OCI-LY1 (cell line): Measurements from ENCODE around the gene IGFBPL1.
A peak's percentile ranks its signal among the peaks of the same experiment; 100 is the strongest.

Source experiments
- H2AFZ ChIP-seq: fragments of 200-600 bp; sonication (generic), shearing (Covaris generic); 2 replicates; pipeline ENCODE4 v1.6.0; 2014; ENCODE audit warnings: antibody characterized with exemption, mild to moderate bottlenecking, low read length
- H3F3A ChIP-seq: fragments of 200-600 bp; sonication (generic), shearing (Covaris generic); 2 replicates; pipeline ENCODE4 v1.6.0; 2014; ENCODE audit warnings: mild to moderate bottlenecking, antibody characterized with exemption, low read length, moderate library complexity; ENCODE audit not compliant: insufficient read depth
- H3K27ac ChIP-seq: fragments of 200-600 bp; sonication (generic); 2 replicates; pipeline ENCODE4 v1.5.1; 2014; ENCODE audit warnings: low read length, mixed run types, mild to moderate bottlenecking, low read depth; ENCODE audit not compliant: poor library complexity, severe bottlenecking
- H3K27me3 ChIP-seq: fragments of 200-600 bp; sonication (generic); 2 replicates; pipeline ENCODE4 v1.6.0; 2014; ENCODE audit warnings: antibody characterized with exemption, mild to moderate bottlenecking, low read length, moderate library complexity; ENCODE audit not compliant: insufficient read depth
- H3K36me3 ChIP-seq: fragments of 200-600 bp; sonication (generic); 2 replicates; pipeline ENCODE4 v1.6.1; 2014; ENCODE audit warnings: mild to moderate bottlenecking, antibody characterized with exemption, low read length, moderate library complexity, mixed read lengths; ENCODE audit not compliant: insufficient read depth
- H3K4me1 ChIP-seq: fragments of 200-600 bp; sonication (generic); 2 replicates; pipeline ENCODE4 v1.5.1; 2014; ENCODE audit warnings: mild to moderate bottlenecking, low read length, moderate library complexity; ENCODE audit not compliant: insufficient read depth, severe bottlenecking
- H3K4me2 ChIP-seq: fragments of 200-600 bp; sonication (generic), shearing (Covaris generic); 2 replicates; pipeline ENCODE4 v1.6.1; 2014; ENCODE audit warnings: low read length
- H3K4me3 ChIP-seq: fragments of 200-600 bp; sonication (generic); 2 replicates; pipeline ENCODE4 v1.5.1; 2014; ENCODE audit warnings: low read length, low read depth, mild to moderate bottlenecking, mixed read lengths; ENCODE audit not compliant: poor library complexity, severe bottlenecking
- H3K79me2 ChIP-seq: fragments of 200-600 bp; shearing (Covaris generic); 2 replicates; pipeline ENCODE4 v1.6.1; 2016; ENCODE audit warnings: mixed run types, low read length, mixed read lengths; ENCODE audit not compliant: insufficient read depth
- H3K9ac ChIP-seq: fragments of 200-600 bp; sonication (generic), shearing (Covaris generic); 2 replicates; pipeline ENCODE4 v1.6.1; 2014; ENCODE audit warnings: mild to moderate bottlenecking, low read length, mixed read lengths
- H3K9me2 ChIP-seq: fragments of 200-600 bp; sonication (generic), shearing (Covaris generic); 2 replicates; pipeline ENCODE4 v1.6.1; 2014; ENCODE audit warnings: low read depth, mild to moderate bottlenecking, low read length, mixed read lengths
- H3K9me3 ChIP-seq: fragments of 200-600 bp; shearing (Covaris generic); 2 replicates; pipeline ENCODE4 v1.6.1; 2014; ENCODE audit warnings: low read length, mixed read lengths
- H4K20me1 ChIP-seq: fragments of 200-600 bp; sonication (generic), shearing (Covaris generic); 2 replicates; pipeline ENCODE4 v1.6.0; 2016; ENCODE audit warnings: mild to moderate bottlenecking, low read length; ENCODE audit not compliant: insufficient read depth
- EZH2 ChIP-seq: fragments of 200-600 bp; sonication (generic), shearing (Covaris generic); IDR thresholded peaks from 2 replicates; pipeline ENCODE4 v1.8.0; 2017; ENCODE audit warnings: borderline replicate concordance, mixed run types, mild to moderate bottlenecking, antibody characterized with exemption, low read length, moderate library complexity, mixed read lengths
- TF ChIP-seq, protein P1 (sequence below): fragments of 200-600 bp; sonication (generic), shearing (Covaris generic); IDR thresholded peaks from 2 replicates; pipeline ENCODE4 v1.5.1; 2017; ENCODE audit warnings: mild to moderate bottlenecking, antibody characterized with exemption, low read length, moderate library complexity, mixed read lengths

IGFBPL1 gene

DNA sequence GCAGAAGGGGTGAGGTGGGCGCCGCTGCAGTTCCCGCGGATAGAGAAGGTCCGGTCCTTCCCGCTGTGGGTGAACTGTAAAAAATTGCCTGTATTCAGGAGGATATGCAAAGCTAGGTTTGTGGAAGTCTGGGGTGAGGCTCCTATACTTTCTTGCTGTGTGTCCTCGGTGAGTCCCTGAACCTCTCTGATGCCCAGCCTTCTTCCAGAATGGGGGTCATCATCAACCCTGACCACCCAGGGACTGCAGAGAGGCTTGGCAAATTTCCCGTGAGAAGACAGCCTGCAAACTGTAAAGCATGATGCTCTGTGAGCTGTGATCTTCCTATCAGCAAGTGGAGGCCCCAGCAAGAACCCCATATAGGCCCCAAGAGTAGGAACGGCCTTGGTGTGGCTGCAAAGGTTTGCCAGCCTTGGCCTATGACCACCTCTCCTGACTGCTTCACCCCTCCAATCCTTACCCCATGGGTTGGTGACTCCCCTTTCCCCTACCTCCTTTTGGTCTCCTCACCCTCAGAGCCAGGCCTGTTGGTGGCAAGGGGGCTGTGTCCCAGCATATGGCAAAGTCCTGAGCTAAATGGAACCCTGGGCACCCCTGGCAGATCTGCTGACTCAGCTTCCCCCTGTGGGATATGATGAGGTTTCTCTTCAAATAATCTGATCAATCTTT is 31.0 kb downstream of the IGFBPL1 start:
- Histone ChIP-seq H3K9me3 (no peaks in the 10 kb centered on the region), H3F3A (no peaks in the 10 kb centered on the region), H3K27ac (no peak overlapping the region), H3K4me2 (peak overlapping the region; percentile 82), H3K27me3 (0 out of 2 replicates have a peak, but pooled peaks cover 9% of the 10 kb centered on the region), H3K4me1 (peaks cover 8% of the 10 kb centered on the region), H3K9ac (peak overlapping the region; percentile 62), H2AFZ (no peak overlapping the region), H4K20me1 (no peaks in the 10 kb centered on the region), H3K79me2 (no peaks in the 10 kb centered on the region), H3K4me3 (peak overlapping the region; percentile 70), H3K36me3 (no peaks in the 10 kb centered on the region; the same call in 1 of the 2 replicates), H3K9me2 (no peaks in the 10 kb centered on the region)
- TF ChIP-seq, protein P1, sequence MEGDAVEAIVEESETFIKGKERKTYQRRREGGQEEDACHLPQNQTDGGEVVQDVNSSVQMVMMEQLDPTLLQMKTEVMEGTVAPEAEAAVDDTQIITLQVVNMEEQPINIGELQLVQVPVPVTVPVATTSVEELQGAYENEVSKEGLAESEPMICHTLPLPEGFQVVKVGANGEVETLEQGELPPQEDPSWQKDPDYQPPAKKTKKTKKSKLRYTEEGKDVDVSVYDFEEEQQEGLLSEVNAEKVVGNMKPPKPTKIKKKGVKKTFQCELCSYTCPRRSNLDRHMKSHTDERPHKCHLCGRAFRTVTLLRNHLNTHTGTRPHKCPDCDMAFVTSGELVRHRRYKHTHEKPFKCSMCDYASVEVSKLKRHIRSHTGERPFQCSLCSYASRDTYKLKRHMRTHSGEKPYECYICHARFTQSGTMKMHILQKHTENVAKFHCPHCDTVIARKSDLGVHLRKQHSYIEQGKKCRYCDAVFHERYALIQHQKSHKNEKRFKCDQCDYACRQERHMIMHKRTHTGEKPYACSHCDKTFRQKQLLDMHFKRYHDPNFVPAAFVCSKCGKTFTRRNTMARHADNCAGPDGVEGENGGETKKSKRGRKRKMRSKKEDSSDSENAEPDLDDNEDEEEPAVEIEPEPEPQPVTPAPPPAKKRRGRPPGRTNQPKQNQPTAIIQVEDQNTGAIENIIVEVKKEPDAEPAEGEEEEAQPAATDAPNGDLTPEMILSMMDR, result no peak
- TF ChIP-seq EZH2, result no peak

DNA sequence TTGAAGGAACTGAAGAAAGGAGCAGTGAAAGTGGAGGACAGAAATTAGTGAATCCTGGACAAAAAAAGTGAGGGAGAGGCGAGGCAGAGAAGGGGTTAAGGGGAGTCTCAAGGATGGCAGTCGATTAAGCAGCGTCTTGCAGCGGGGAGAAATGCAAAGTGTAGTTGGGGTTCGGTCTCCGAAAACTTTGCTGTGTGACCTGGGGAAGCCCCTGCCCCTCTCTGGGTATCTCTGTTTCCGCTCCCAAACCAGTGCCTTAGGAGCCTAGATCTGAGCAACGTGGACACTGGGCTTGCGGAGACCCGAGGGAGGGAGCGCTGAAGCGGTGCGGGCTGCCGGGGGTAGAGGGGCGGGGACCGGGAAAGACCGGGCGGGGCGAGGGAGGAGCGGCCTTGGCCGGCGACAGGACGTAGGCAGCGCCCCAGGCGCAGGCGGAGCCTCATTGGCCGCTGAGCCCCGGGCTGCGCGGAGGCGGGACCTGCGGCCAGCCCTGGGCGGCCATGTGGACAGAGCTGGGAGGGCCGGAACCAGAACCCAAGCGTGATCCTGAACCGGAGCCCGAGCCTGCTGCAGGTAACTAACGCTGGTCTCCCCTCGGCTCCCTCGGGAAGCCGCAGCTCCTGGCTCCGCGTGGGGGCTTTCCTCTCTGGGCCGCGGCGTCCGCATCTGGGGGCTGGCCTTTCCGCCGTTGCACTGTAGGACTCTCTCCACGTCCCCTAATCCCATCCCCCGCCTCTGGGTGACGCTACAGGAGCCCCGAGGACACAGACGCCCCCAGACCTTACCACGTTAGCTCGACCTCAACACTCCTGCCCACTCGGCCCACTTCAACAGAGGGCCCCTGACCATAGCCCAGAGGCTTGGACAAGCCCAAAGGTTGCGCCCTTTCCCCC is 31.8 kb downstream of the IGFBPL1 start, which contains the start of gene ALDH1B1:
Gene ALDH1B1 (plus strand): TSS at position 468 of the 893 bp plus-strand sequence. CDS start 3,047 bp downstream, outside the sequence.
- TF ChIP-seq, protein P1, result no peak
- no peak for TF ChIP-seq EZH2
- peak within 1 kb of the TSS; percentile 62 for H3K9ac ChIP-seq
- H3K9me2 ChIP-seq, result no peaks in the 10 kb centered on the region
- peaks cover 8% of the 10 kb centered on the region for H3K4me1 ChIP-seq
- no peaks in the 10 kb centered on the region for H3K9me3 ChIP-seq
- peak within 1 kb of the TSS; percentile 51; the same call in 1 of the 2 replicates for H2AFZ ChIP-seq
- no peaks in the 10 kb centered on the region for H3F3A ChIP-seq
- no peaks in the 10 kb centered on the region for H3K79me2 ChIP-seq
- no peak within 1 kb of the TSS for H3K27ac ChIP-seq
- H3K36me3 ChIP-seq, result no peaks in the 10 kb centered on the region; the same call in 1 of the 2 replicates
- H3K27me3 ChIP-seq, result 0 out of 2 replicates have a peak, but pooled peaks cover 9% of the 10 kb centered on the region
- H3K4me3 ChIP-seq, result peak within 1 kb of the TSS; percentile 70
- H4K20me1 ChIP-seq, result no peaks in the 10 kb centered on the region
- peak within 1 kb of the TSS; percentile 82 for H3K4me2 ChIP-seq

DNA sequence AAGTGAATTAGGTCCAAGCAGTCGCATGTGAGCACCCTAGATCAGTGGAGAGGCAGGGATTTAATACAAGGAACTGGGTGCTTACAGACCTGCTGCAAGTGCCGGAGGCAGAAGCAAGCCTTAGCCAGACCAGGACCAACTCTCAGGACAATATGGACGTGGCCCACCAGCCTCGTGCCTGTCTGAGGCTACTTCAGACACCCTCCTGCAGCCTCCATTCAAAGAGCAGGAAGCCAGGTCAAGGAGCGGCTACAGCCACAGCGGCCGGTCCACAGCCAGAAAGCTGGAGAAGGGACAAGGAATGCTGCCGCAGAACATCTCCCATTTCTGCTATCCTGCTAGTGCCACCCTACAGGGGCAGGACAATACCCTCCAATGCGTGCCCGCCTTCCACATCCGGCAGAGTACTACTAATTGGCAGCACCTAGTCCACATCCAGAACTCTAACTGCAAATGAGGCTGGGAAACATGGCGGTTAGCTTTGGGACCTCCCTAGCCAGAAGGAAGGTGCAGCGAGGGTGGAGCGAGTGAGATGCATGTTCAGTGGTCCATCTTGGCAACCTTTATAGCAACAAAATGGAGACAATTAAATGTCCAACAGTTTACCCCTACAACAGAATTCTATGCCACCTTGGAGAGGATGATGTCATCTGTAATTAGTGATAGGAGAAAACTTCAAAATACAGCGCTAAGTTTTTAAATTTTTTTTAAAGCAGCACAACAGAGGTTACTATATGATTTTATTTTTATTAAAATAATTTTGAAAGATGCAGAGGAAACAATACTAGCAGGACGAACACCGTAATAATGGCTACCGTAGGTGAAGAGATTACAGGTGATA is 32.8 kb downstream of the IGFBPL1 start:
- TF ChIP-seq, protein P1, result no peak
- no peak for TF ChIP-seq EZH2
- Histone ChIP-seq H3K9me3 (no peaks in the 10 kb centered on the region), H3K9me2 (no peaks in the 10 kb centered on the region), H2AFZ (no peak overlapping the region), H3K79me2 (no peaks in the 10 kb centered on the region), H3K4me1 (peaks cover 8% of the 10 kb centered on the region), H3K9ac (no peak overlapping the region), H3K27ac (no peak overlapping the region), H4K20me1 (no peaks in the 10 kb centered on the region), H3K4me2 (no peak overlapping the region), H3K27me3 (0 out of 2 replicates have a peak, but pooled peaks cover 9% of the 10 kb centered on the region), H3F3A (no peaks in the 10 kb centered on the region), H3K36me3 (no peaks in the 10 kb centered on the region; the same call in 1 of the 2 replicates), H3K4me3 (no peak overlapping the region)
